ENCODE data around the gene PARD6B. TPM values are rescaled to one million over a fixed set of nuclear protein-coding genes. Genes with fewer than 3 reads are reported as not detected.

Gene PARD6B
- total and polyA plus RNA-seq, 8 donors: 3.2 to 69.5 (median 10.6) TPM

DNA sequence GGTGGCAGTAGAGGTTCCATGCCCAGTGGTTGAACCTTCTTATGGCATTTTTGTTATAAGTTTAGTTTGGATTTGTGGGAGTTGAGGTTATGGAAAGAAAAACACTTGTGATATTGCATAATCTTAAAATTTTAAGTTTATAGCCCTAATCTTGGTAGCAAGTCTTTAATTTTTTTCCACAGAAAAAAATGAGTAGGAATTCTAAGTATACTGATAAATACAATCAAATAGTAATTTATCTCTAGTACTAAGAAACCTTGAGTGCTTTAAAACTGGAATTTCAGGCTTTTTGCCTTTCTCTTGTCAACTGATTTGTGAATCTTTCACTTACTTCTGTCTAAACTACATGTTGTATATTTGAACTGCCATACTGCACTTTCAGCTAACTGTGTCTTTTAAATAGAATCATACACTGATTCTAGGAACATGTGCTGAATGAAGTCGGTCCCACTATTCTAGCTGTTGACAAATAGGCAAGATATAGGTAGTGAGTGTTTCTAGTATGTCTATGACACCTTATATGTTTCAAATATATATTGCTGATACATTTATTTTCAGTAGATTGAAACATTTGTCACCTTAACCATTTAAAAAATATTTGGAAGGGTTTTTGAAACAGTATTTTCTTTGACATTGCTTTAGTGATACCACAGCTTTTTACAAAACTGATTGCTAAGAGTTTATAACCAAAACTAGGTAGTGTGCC lies 2.4 kb downstream of the PARD6B start:
- TF ChIP-seq, protein P1, sequence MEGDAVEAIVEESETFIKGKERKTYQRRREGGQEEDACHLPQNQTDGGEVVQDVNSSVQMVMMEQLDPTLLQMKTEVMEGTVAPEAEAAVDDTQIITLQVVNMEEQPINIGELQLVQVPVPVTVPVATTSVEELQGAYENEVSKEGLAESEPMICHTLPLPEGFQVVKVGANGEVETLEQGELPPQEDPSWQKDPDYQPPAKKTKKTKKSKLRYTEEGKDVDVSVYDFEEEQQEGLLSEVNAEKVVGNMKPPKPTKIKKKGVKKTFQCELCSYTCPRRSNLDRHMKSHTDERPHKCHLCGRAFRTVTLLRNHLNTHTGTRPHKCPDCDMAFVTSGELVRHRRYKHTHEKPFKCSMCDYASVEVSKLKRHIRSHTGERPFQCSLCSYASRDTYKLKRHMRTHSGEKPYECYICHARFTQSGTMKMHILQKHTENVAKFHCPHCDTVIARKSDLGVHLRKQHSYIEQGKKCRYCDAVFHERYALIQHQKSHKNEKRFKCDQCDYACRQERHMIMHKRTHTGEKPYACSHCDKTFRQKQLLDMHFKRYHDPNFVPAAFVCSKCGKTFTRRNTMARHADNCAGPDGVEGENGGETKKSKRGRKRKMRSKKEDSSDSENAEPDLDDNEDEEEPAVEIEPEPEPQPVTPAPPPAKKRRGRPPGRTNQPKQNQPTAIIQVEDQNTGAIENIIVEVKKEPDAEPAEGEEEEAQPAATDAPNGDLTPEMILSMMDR (IDR thresholded peaks at IDR 0.05): no peak
- no peak for TF ChIP-seq POLR2AphosphoS5 (IDR thresholded peaks at IDR 0.05)
- no peak for TF ChIP-seq EP300 (IDR thresholded peaks at IDR 0.05)
- no peak for TF ChIP-seq POLR2A (IDR thresholded peaks at IDR 0.05)
- intact Hi-C loops (cut with DNase I; ENCODE audit: low total_unique reads): no loop called here
- Histone ChIP-seq H3K9me3 (no peaks in the 10 kb centered on the region), H3K27ac (peak overlapping the region; percentile 5 to 96 (median 94)), H3K27me3 (no peaks in the 10 kb centered on the region), H3K4me1 (peaks cover 15 to 58% (median 37%) of the 10 kb centered on the region in 4 donors), H3K36me3 (peaks cover 0 to 8% (median 2%) of the 10 kb centered on the region in 4 donors), H3K4me3 (peak overlapping the region; percentile 73 to 93 (median 85))
- no peak for DNase-seq
- WGBS, 5 donors: 28 to 47% (median 42%) methylated on average over 1 of the region's 1 CpG

DNA sequence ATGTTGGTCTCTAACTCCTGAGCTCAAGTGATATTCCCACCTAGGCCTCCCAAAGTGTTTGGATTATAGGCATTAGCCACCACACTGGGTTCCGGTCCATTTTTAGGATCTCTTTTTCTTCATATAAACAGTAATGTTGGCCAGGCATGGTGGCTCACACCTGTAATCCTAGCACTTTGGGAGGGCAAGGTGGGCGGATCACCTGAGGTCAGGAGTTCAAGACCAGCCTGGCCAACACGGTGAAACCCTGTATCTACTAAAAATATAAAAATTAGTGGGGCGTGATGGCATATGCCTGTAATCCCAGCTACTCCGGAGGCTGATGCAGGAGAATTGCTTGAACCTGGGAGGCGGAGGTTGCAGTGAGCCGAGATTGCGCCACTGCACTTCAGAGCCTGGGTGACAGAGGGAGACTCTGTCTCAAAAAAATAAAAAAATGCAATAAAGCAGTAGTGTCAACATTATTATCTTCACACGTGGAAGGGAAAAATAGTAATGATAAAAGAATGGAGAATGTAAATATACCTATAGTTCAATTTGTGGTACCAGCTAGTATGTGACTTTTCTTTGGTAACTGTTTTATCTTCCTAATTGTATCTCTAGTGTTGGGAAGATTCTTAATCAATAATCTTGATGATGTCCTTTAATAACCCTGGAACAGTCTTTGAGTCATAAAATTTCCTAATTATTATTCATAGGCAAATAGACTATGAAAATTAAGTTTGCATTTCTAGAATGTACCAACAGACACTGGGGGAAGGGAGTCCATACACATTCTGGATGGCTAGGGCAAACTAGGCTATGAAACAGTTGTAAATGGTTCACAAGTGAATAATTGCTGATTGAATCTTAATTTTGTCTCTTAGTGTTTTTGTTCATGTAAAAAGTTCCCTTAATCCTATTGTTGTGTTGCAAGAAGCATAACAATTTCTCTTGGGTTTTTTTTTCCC lies 3.6 kb downstream of the PARD6B start:
- H3K9me3 ChIP-seq: no peaks in the 10 kb centered on the region
- peaks cover 0 to 8% (median 2%) of the 10 kb centered on the region in 4 donors for H3K36me3 ChIP-seq
- peak overlapping the region; percentile 44 to 96 (median 94) for H3K27ac ChIP-seq
- no peak for DNase-seq
- TF ChIP-seq POLR2AphosphoS5 (IDR thresholded peaks at IDR 0.05) (peak in 1 of 3 donors; percentile 21), EP300 (IDR thresholded peaks at IDR 0.05) (no peak), POLR2A (IDR thresholded peaks at IDR 0.05) (no peak)
- TF ChIP-seq, protein P1 (IDR thresholded peaks at IDR 0.05): no peak
- intact Hi-C loops (cut with DNase I; ENCODE audit: low total_unique reads): no loop called here
- peak overlapping the region in 3 of 4 donors; percentile 73 to 93 (median 90) for H3K4me3 ChIP-seq
- 39 to 72% (median 57%) methylated on average over 9 of the region's 9 CpGs for WGBS, 5 donors
- H3K4me1 ChIP-seq: peaks cover 13 to 54% (median 37%) of the 10 kb centered on the region in 4 donors
- no peaks in the 10 kb centered on the region for H3K27me3 ChIP-seq

DNA sequence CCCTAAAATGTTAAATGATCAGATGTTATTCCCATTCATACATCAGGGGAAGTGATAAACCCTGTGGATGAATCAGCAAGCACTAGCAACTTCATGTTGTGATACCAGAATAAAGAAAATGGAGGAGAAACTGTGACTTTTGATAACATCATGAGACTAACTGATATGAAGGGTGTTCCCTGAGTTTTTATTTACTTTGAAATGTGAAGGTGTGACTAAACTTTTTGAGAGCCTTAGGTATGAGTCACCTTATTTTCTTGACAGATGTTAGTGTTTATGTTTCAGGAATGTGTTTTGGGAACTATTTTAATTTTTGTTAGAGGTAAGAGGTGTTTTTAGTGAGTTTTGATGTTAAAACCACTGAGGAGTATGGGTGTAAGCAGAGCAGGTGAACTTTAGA lies 4.4 kb downstream of the PARD6B start:
- H3K9me3 ChIP-seq: no peaks in the 10 kb centered on the region
- no peak overlapping the region for H3K4me3 ChIP-seq
- H3K27me3 ChIP-seq: no peaks in the 10 kb centered on the region
- DNase-seq: no peak
- H3K36me3 ChIP-seq: peaks cover 0 to 8% (median 2%) of the 10 kb centered on the region in 4 donors
- peak overlapping the region in 4 of 5 donors; percentile 89 to 96 (median 94) for H3K27ac ChIP-seq
- intact Hi-C loops (cut with DNase I; ENCODE audit: low total_unique reads): no loop called here
- H3K4me1 ChIP-seq: peaks cover 6 to 49% (median 33%) of the 10 kb centered on the region in 4 donors
- TF ChIP-seq, protein P1 (IDR thresholded peaks at IDR 0.05): no peak
- TF ChIP-seq EP300 (IDR thresholded peaks at IDR 0.05) (no peak), POLR2A (IDR thresholded peaks at IDR 0.05) (no peak), POLR2AphosphoS5 (IDR thresholded peaks at IDR 0.05) (peak in 1 of 3 donors; percentile 56)

DNA sequence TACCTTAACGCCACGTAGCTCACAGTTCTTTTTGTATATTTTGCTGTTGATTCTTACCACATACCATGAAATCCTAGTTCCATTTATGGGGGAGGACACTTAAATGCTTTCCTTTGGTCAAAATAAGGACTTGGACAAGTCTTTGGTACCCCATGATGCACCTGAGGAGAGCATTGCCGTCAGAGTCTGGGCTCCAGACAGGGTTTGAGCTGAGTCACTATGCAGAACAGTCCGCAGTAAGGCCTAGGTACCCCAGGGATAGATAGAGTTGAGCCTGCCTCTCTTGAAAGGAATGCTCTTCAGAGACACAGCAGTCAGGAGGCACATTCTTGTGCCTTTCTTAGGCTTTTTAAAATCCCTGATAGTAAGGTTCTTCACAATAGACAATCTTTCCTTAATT lies 6.0 kb downstream of the PARD6B start:
- H3K9me3 ChIP-seq: no peaks in the 10 kb centered on the region
- no peak overlapping the region for H3K4me3 ChIP-seq
- no peak for TF ChIP-seq POLR2AphosphoS5 (IDR thresholded peaks at IDR 0.05)
- no peak for TF ChIP-seq EP300 (IDR thresholded peaks at IDR 0.05)
- TF ChIP-seq, protein P1 (IDR thresholded peaks at IDR 0.05): no peak
- no peak for TF ChIP-seq POLR2A (IDR thresholded peaks at IDR 0.05)
- WGBS, 5 donors: 65 to 79% (median 67%) methylated on average over 4 of the region's 4 CpGs
- H3K36me3 ChIP-seq: peaks cover 0 to 8% (median 2%) of the 10 kb centered on the region in 4 donors
- peak overlapping the region in 4 of 5 donors; percentile 34 to 96 (median 76) for H3K27ac ChIP-seq
- no peak for DNase-seq
- intact Hi-C loops (cut with DNase I; ENCODE audit: low total_unique reads): no loop called here
- no peaks in the 10 kb centered on the region for H3K27me3 ChIP-seq
- peaks cover 10 to 54% (median 37%) of the 10 kb centered on the region in 4 donors for H3K4me1 ChIP-seq
